Adrenal gland (tissue), 12 donors: ENCODE results near the gene OTUB1. TPM values are rescaled to one million over a fixed set of nuclear protein-coding genes. Genes with fewer than 3 reads are reported as not detected.

Source experiments
- DNase-seq, 7 donors: peaks; one replicate each; pipeline ENCODE4 v3.0.0-alpha.2; 2019 to 2020
- H3K27ac ChIP-seq, 5 donors: fragments of 200-600 bp; sonication (generic) in 4 of 5; 1 replicate in 3 of 5; 2 replicates in 2 of 5; pipeline versions ENCODE4 v1.5.1 to v1.8.0; 2016 to 2020; ENCODE audit warnings: mild to moderate bottlenecking in 1 of 5
- H3K27me3 ChIP-seq: fragments of 200-600 bp; 2 replicates; pipeline ENCODE4 v1.8.0; 2021
- H3K36me3 ChIP-seq, 2 donors: fragments of 200-600 bp; replicated peaks in 1 of 2; 1 replicate in 1 of 2; 2 replicates in 1 of 2; pipeline versions ENCODE4 v1.5.1 to v1.8.0; 2018 to 2022
- H3K4me1 ChIP-seq, 2 donors: fragments of 200-600 bp; replicated peaks in 1 of 2; 1 replicate in 1 of 2; 2 replicates in 1 of 2; pipeline versions ENCODE4 v1.5.1 to v1.8.0; 2018 to 2021
- H3K4me3 ChIP-seq, 4 donors: fragments of 200-600 bp; sonication (generic) in 3 of 4; one replicate each; pipeline ENCODE4 v1.5.1; 2016 to 2018
- H3K9me3 ChIP-seq, 3 donors: fragments of 200-600 bp; sonication (generic) in 1 of 3; replicated peaks in 1 of 3; 1 replicate in 2 of 3; 2 replicates in 1 of 3; pipeline versions ENCODE4 v1.5.1 to v1.8.0; 2016 to 2021
- POLR2A ChIP-seq, 2 donors: fragments of 450-650 bp; IDR thresholded peaks; one replicate each; pipeline ENCODE4 v1.6.1; 2017; ENCODE audit warnings: antibody characterized with exemption in 2 of 2, mild to moderate bottlenecking in 2 of 2, moderate library complexity in 1 of 2
- WGBS, 4 donors: extraction: QIAGEN DNeasy Blood & Tissue Kit in 2 of 4; methylation state at CpG; one replicate each; pipeline versions ENCODE4 v1.1.5 to v1.1.7; 2013 to 2017; 5-methylcytosine and 5-hydroxymethylcytosine counted together
- intact Hi-C, 2 donors: fragments of 100-400 bp; cut with DNase I; formaldehyde crosslinking; loops; one replicate each; pipeline versions ENCODE4 v1.14.1 to v1.15.0; 2022 to 2023
- polyA plus RNA-seq, 3 donors: library from polyadenylated mRNA; stranded (reverse); fragments of 200-250 nt in 2 of 3; fragments of 350-450 nt in 1 of 3; fragmentation: Illumina TruSeq in 1 of 3; extraction: RNeasy Lipid Tissue Mini Kit (QIAGEN cat#74804) in 1 of 3; gene quantifications; one replicate each; pipeline ENCODE4 v1.2.3, GENCODE V29; 2013 to 2014
- total RNA-seq, 9 donors: library from RNA; depleted of rRNA in 4 of 9; stranded (reverse); fragments of >200 nt in 4 of 9; fragments of 120-200 nt in 1 of 9; fragmentation: NEBNext Ultra II Directional in 1 of 9; extraction: Animal tissue kit (Norgen Biotek cat#: 25700) in 1 of 9; gene quantifications; one replicate each; pipeline versions ENCODE4 v1.1.0 to v1.2.4, GENCODE V29; 2013 to 2023
- TF ChIP-seq, protein P1 (sequence below), 6 experiments: fragments of 450-650 bp in 4 of 6; fragments of 200-600 bp in 2 of 6; sonication (generic) in 1 of 6; IDR thresholded peaks; 1 replicate in 5 of 6; 2 replicates in 1 of 6; pipeline versions ENCODE4 v1.5.1 to v1.8.0; 2016 to 2021; ENCODE audit warnings: antibody characterized with exemption in 6 of 6, mild to moderate bottlenecking in 2 of 6, moderate library complexity in 1 of 6
- donor health status: healthy with polysubstance abuse.
- donor health status: Bipolar disorder and iron deficiency.
- donor health status: DM: yes; HTN: yes; CAD: no.
- donor health status: DM: no; HTN: no; CAD: no.
- donor health status: DM: no; HTN: no; CAD: no.
- donor health status: DM: yes; HTN: yes; CAD: no.

Gene OTUB1
- total and polyA plus RNA-seq, 12 donors: 41.4 to 93.7 (median 66.6) TPM

DNA sequence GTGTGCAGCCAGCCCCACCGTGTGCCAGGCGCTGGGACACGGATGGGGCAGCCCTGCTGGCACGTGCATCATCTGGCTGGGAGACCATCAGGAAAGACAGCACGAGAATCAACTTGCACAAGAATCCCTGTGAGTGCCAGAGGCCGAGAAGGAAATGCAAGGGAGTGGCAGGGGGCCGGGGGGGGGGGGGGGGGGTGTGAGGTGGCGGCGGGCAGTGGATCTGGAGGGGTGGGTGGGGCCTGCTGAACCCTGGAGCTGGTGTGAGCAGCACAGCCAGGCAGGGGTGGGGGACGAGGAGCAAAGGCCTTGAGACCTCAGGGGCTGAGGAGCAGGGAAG is 35.5 kb downstream of the OTUB1 start:
- Histone ChIP-seq H3K4me3 (no peak overlapping the region), H3K4me1 (peaks cover 4% of the 10 kb centered on the region in 2 donors), H3K9me3 (no peaks in the 10 kb centered on the region), H3K27ac (no peak overlapping the region), H3K27me3 (no peaks in the 10 kb centered on the region), H3K36me3 (no peaks in the 10 kb centered on the region)
- 51 to 90% (median 69%) methylated on average over 2 to 10 of the region's 10 CpGs for WGBS, 4 donors
- no peak for DNase-seq
- intact Hi-C loops: no loop called here
- TF ChIP-seq, protein P1, sequence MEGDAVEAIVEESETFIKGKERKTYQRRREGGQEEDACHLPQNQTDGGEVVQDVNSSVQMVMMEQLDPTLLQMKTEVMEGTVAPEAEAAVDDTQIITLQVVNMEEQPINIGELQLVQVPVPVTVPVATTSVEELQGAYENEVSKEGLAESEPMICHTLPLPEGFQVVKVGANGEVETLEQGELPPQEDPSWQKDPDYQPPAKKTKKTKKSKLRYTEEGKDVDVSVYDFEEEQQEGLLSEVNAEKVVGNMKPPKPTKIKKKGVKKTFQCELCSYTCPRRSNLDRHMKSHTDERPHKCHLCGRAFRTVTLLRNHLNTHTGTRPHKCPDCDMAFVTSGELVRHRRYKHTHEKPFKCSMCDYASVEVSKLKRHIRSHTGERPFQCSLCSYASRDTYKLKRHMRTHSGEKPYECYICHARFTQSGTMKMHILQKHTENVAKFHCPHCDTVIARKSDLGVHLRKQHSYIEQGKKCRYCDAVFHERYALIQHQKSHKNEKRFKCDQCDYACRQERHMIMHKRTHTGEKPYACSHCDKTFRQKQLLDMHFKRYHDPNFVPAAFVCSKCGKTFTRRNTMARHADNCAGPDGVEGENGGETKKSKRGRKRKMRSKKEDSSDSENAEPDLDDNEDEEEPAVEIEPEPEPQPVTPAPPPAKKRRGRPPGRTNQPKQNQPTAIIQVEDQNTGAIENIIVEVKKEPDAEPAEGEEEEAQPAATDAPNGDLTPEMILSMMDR (IDR thresholded peaks at IDR 0.05): no peak
- TF ChIP-seq POLR2A (IDR thresholded peaks at IDR 0.05): no peak

DNA sequence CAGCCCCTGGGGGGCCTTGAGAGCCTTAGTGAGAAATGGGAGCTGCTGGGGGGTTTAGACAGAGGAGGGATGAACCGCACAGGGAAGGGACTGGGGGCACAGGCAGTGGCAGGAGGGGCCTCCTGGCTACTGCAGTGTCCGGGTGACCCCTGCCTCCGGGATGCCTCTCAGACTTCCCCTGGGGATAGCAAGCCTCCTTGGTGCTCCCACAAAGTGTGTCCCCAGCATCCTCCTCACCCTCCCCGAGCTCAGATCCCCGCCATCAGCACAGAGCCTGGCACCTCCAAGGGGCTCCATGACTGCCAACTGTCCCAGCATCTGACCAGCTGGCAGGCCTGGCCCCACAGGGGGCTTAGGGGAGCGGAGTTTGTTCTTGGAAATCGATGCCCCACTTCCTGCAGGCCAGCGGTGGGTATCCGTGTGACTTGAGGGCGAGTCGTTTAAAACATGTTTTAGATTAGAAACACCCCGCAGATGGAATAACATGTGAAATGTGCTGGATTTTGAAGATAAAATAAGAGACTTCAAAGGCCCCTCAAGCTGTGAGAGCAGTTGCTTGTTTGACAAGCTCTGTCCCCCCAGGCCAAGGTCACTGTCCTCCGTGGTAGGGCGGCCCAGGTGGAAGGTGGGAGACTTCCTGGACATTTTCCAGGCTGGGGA is 36.0 kb downstream of the OTUB1 start:
- no peak for DNase-seq
- Histone ChIP-seq H3K27ac (no peak overlapping the region), H3K4me3 (no peak overlapping the region), H3K9me3 (no peaks in the 10 kb centered on the region), H3K27me3 (no peaks in the 10 kb centered on the region), H3K36me3 (no peaks in the 10 kb centered on the region), H3K4me1 (peaks cover 4% of the 10 kb centered on the region in 2 donors)
- TF ChIP-seq POLR2A (IDR thresholded peaks at IDR 0.05): no peak
- TF ChIP-seq, protein P1 (IDR thresholded peaks at IDR 0.05): no peak
- intact Hi-C loops: no loop called here
- 83 to 90% (median 86%) methylated on average over 12 to 14 of the region's 14 CpGs for WGBS, 4 donors

DNA sequence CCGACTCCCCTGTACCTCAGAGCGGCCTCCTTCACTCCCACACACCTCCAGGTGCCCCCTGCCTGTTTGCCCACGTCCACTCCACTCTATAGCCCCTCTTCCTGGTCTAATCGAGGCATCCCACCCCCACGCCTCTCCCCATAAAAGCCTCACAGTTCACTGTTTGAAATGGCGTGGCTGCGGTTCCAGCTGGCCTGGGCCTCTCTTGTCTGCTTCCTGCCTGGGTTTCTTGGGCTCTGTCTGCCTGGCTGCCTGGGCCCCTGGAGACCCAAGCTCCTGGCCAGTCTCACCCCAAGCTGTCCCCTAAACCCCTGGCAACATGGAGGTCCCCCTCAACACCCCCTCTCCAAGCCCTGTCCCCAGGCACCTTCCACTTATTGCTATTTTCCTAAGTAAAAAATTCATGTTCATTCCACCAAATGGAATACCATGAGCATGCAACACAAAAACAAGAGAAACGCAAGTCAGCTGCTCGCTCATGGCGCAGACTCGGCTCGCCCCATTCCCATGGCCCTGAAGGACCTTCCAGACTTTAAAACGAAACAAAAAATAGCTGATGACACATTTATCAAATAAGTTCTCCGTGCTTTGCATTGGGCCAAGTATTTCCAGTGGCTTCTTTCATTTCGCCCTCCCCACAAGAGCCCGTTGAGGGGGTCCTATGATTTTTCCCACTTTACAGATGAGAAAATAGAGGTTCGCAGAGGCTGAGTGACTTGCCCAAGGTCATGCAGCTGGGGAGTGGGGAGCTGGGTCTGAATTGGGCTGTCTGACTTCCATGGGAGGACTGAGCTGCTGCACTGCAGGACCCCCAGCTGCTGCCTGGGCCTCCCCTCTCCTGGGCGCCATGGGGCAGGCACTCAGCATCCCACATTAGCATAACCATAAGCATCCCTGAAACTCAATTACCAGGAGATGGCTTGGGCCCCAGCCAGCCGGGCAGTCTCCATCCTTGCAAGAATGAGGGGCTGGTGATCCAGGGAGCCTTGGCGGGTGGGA is 37.8 kb downstream of the OTUB1 start:
- intact Hi-C loops: no loop called here
- H3K9me3 ChIP-seq: no peaks in the 10 kb centered on the region
- no peak overlapping the region for H3K27ac ChIP-seq
- no peaks in the 10 kb centered on the region for H3K36me3 ChIP-seq
- DNase-seq: no peak
- WGBS, 4 donors: 82 to 89% (median 88%) methylated on average over 19 to 20 of the region's 20 CpGs
- TF ChIP-seq, protein P1 (IDR thresholded peaks at IDR 0.05): no peak
- TF ChIP-seq POLR2A (IDR thresholded peaks at IDR 0.05): no peak
- peaks cover 3 to 4% of the 10 kb centered on the region in 2 donors for H3K4me1 ChIP-seq
- no peak overlapping the region for H3K4me3 ChIP-seq
- no peaks in the 10 kb centered on the region for H3K27me3 ChIP-seq

DNA sequence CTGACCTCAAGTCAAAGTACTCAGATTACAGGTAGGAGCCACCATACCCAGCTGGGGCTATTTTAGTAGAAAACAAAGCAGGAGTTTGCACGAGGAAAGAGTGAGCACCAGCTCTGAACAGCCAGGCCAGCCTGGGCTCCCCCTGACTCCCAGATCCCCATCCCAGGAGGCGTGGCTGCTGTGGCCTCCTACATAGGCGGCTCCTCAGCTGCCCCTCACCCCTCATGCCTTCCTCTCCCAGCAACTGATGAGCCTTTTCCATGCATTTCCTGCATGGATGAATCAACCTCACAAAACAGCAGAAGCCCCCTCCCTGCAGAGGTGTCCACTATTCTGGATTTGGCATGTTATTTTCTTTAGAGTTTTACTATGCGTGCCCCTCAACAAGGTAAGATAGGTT is 39.0 kb downstream of the OTUB1 start:
- Histone ChIP-seq H3K4me3 (no peak overlapping the region), H3K27ac (no peak overlapping the region), H3K36me3 (no peaks in the 10 kb centered on the region), H3K9me3 (no peaks in the 10 kb centered on the region), H3K27me3 (no peaks in the 10 kb centered on the region), H3K4me1 (no peaks in the 10 kb centered on the region)
- TF ChIP-seq POLR2A (IDR thresholded peaks at IDR 0.05): no peak
- TF ChIP-seq, protein P1 (IDR thresholded peaks at IDR 0.05): no peak
- DNase-seq: no peak
- WGBS, 4 donors: 77 to 90% (median 82%) methylated on average over 4 of the region's 4 CpGs
- intact Hi-C loops: no loop called here
